Ammon's horn (tissue), 1 donor: ENCODE results near the gene KRTAP12-3.

Source experiments
- DNase-seq: peaks from one replicate; pipeline ENCODE4 v3.0.0-alpha.2; 2016; ENCODE audit warnings: low spot score

Gene KRTAP12-3

GRCh38 chr21:44702973-44703730 lies 45.4 kb downstream of the KRTAP12-3 start:
- no peak for DNase-seq

GRCh38 chr21:44703731-44704635 lies 46.3 kb downstream of the KRTAP12-3 start:
- no peak for DNase-seq

- no peak for DNase-seq
Observed at GRCh38 chr21:44704636-44705001, 46.9 kb downstream of the KRTAP12-3 start.

GRCh38 chr21:44706026-44706705 lies 48.4 kb downstream of the KRTAP12-3 start:
- no peak for DNase-seq

- DNase-seq: no peak
Observed at GRCh38 chr21:44706706-44707581, 49.2 kb downstream of the KRTAP12-3 start.
